GM23338 (cell line): ENCODE measurements around the gene MPST. TPM values are rescaled to one million over a fixed set of nuclear protein-coding genes. Genes with fewer than 3 reads are reported as not detected.

ENCODE experiments used
- ATAC-seq: fragments of 200-7000 bp; cut with Tn5 transposase; 3 replicates; pipeline ENCODE4 v1.9.1; 2020
- DNase-seq: peaks from one replicate; pipeline ENCODE4 v3.0.0-alpha.2; 2015; ENCODE audit warnings: low spot score
- H2AFZ ChIP-seq: fragments of 200-600 bp; sonication (generic); 2 replicates; pipeline ENCODE4 v1.8.0; 2016; ENCODE audit warnings: antibody characterized with exemption, mild to moderate bottlenecking, moderate library complexity
- H3F3A ChIP-seq: fragments of 200-600 bp; sonication (generic); replicated peaks from 2 replicates; pipeline ENCODE4 v1.8.0; 2017; ENCODE audit warnings: antibody characterized with exemption, mixed run types, low read depth
- H3K27ac ChIP-seq: fragments of 200-600 bp; sonication (generic); 2 replicates; pipeline ENCODE4 v1.6.1; 2016; ENCODE audit warnings: low read depth
- H3K27me3 ChIP-seq: fragments of 200-600 bp; sonication (generic); 2 replicates; pipeline ENCODE4 v1.8.0; 2016; ENCODE audit warnings: mild to moderate bottlenecking, mixed run types, moderate library complexity; ENCODE audit not compliant: insufficient read depth
- H3K36me3 ChIP-seq: fragments of 200-600 bp; sonication (generic); 2 replicates; pipeline ENCODE4 v1.8.0; 2016; ENCODE audit warnings: mild to moderate bottlenecking; ENCODE audit not compliant: insufficient read depth
- H3K4me1 ChIP-seq: fragments of 200-600 bp; sonication (generic); 2 replicates; pipeline ENCODE4 v1.8.0; 2016; ENCODE audit warnings: mild to moderate bottlenecking, moderate library complexity; ENCODE audit not compliant: insufficient read depth
- H3K4me2 ChIP-seq: fragments of 200-600 bp; sonication (generic); 2 replicates; pipeline ENCODE4 v1.7.1; 2017; ENCODE audit warnings: mixed run types
- H3K4me3 ChIP-seq: fragments of 200-600 bp; sonication (generic); 2 replicates; pipeline ENCODE4 v1.6.1; 2016; ENCODE audit warnings: mixed run types
- H3K79me2 ChIP-seq: fragments of 200-600 bp; sonication (generic); replicated peaks from 2 replicates; pipeline ENCODE4 v1.8.0; 2017; ENCODE audit warnings: mild to moderate bottlenecking; ENCODE audit not compliant: insufficient read depth
- H3K9me2 ChIP-seq: fragments of 200-600 bp; sonication (generic); 2 replicates; pipeline ENCODE4 v1.8.0; 2017; ENCODE audit not compliant: insufficient read depth
- H4K20me1 ChIP-seq: fragments of 200-600 bp; sonication (generic); replicated peaks from 2 replicates; pipeline ENCODE4 v1.8.0; 2017; ENCODE audit warnings: mild to moderate bottlenecking; ENCODE audit not compliant: insufficient read depth
- H3K27ac Mint-ChIP-seq: 2 replicates; pipeline ENCODE4 v1.8.0; 2020; ENCODE audit warnings: inconsistent platforms, mild to moderate bottlenecking, moderate library complexity, mixed read lengths
- H3K27me3 Mint-ChIP-seq: 3 replicates; pipeline ENCODE4 v1.8.0; 2022; ENCODE audit warnings: low read depth, mild to moderate bottlenecking, moderate library complexity, mixed read lengths, inconsistent platforms; ENCODE audit not compliant: insufficient read depth, poor library complexity
- H3K36me3 Mint-ChIP-seq: 3 replicates; pipeline ENCODE4 v1.8.0; 2021; ENCODE audit warnings: low read depth, mild to moderate bottlenecking, inconsistent platforms, moderate library complexity, mixed read lengths
- H3K4me1 Mint-ChIP-seq: 3 replicates; pipeline ENCODE4 v1.8.0; 2020; ENCODE audit warnings: mild to moderate bottlenecking, inconsistent platforms, mixed read lengths
- H3K4me3 Mint-ChIP-seq: 3 replicates; pipeline ENCODE4 v1.8.0; 2021; ENCODE audit warnings: moderate library complexity, mild to moderate bottlenecking, inconsistent platforms, mixed read lengths
- H3K9me3 Mint-ChIP-seq: 3 replicates; pipeline ENCODE4 v1.8.0; 2020; ENCODE audit warnings: moderate library complexity, mild to moderate bottlenecking, inconsistent platforms, mixed read lengths
- CREB1 ChIP-seq: fragments of 250-450 bp; sonication (Bioruptor Pico); IDR thresholded peaks from 2 replicates; pipeline ENCODE4 v1.5.0; 2020; ENCODE audit warnings: low read depth, mild to moderate bottlenecking, moderate library complexity
- CTCF ChIP-seq, 2 experiments: fragments of 200-600 bp in 1 of 2; sonication (generic) in 1 of 2; conservative IDR thresholded peaks; 2 replicates each; pipeline versions ENCODE4 v1.5.1 to v1.6.1; 2016 to 2017; ENCODE audit warnings: antibody characterized with exemption in 2 of 2, low read depth in 2 of 2, mild to moderate bottlenecking in 2 of 2, moderate library complexity in 1 of 2
- ETS1 ChIP-seq: IDR thresholded peaks from 2 replicates; pipeline ENCODE4 v1.6.1; 2016; ENCODE audit warnings: antibody characterized with exemption
- EZH2 ChIP-seq: fragments of 200-600 bp; sonication (generic); IDR thresholded peaks from one replicate; pipeline ENCODE4 v1.8.0; 2017; ENCODE audit warnings: antibody characterized with exemption, mild to moderate bottlenecking, low read depth; ENCODE audit not compliant: unreplicated experiment
- EZH2phosphoT487 ChIP-seq: fragments of 200-600 bp; sonication (generic); IDR thresholded peaks from one replicate; pipeline ENCODE4 v1.8.1; 2018; ENCODE audit warnings: antibody characterized with exemption; ENCODE audit not compliant: unreplicated experiment
- JUNB ChIP-seq: IDR thresholded peaks from one replicate; pipeline ENCODE4 v1.6.1; 2016; ENCODE audit warnings: antibody characterized with exemption; ENCODE audit not compliant: unreplicated experiment
- NANOG ChIP-seq: IDR thresholded peaks from 2 replicates; pipeline ENCODE4 v1.6.1; 2016; ENCODE audit warnings: antibody characterized with exemption, borderline replicate concordance
- STAT1 ChIP-seq: IDR thresholded peaks from one replicate; pipeline ENCODE4 v1.6.1; 2016; ENCODE audit warnings: antibody characterized with exemption; ENCODE audit not compliant: unreplicated experiment
- ZNF331 ChIP-seq: fragments of 250-450 bp; sonication (Bioruptor Pico); IDR thresholded peaks from 2 replicates; pipeline ENCODE4 v1.5.0; 2020; ENCODE audit warnings: low read depth, mild to moderate bottlenecking, moderate library complexity
- ZNF462 ChIP-seq: fragments of 250-450 bp; sonication (Bioruptor Pico); IDR thresholded peaks from 2 replicates; pipeline ENCODE4 v1.5.0; 2020; ENCODE audit warnings: mild to moderate bottlenecking, moderate library complexity
- polyA plus RNA-seq: library from polyadenylated mRNA; unstranded; fragments of >200 nt; fragmentation: Nextera tagmentation; extraction: Ambion mirVana; gene quantifications from 2 replicates; pipeline ENCODE4 v1.2.1, GENCODE V29; 2016
- total RNA-seq: library from RNA; depleted of rRNA; stranded (reverse); fragments of >200 nt; shearing (Covaris generic); gene quantifications from 2 replicates; pipeline ENCODE4 v1.2.3, GENCODE V29; 2014
- TF ChIP-seq, protein P1 (sequence below): IDR thresholded peaks from one replicate; pipeline ENCODE4 v1.6.1; 2018; ENCODE audit warnings: antibody characterized with exemption; ENCODE audit not compliant: unreplicated experiment

The MPST gene
- total and polyA plus RNA-seq, 2 experiments from 2014 or later = 86.2 to 158 TPM

DNA sequence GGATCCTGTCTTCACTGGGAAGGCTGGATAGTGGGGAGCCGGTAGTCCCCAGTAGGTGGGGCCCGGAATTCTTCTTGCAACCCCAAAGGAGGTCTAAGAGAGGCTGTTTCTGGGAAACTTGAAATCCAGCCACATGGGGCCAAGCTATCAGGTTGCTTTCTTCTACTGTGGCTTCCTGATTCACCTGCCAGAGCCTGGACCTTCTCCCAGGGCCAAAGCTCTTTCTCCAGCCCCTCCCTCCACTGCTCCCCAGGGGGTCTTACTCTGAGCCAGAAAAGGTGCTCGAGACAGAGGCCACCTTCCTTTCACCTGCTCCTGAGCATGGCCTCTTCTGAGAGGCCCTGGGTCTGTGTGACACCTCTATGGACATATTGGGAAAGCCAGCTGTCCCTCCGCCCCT, 9.4 kb upstream of the MPST start (continued):
- TF ChIP-seq ETS1 = no peak
- no peak for TF ChIP-seq STAT1

GRCh38 chr22:37010976-37011375, 8.6 kb upstream of the MPST start:
- Histone ChIP-seq H4K20me1 (no peaks in the 10 kb centered on the region; the same call in 1 of the 2 replicates), H3K4me2 (no peak overlapping the region), H3K36me3 (no peaks in the 10 kb centered on the region), H3K79me2 (no peaks in the 10 kb centered on the region), H3K4me3 (no peak overlapping the region), H3F3A (no peaks in the 10 kb centered on the region), H2AFZ (no peak overlapping the region), H3K27me3 (no peaks in the 10 kb centered on the region), H3K4me1 (0 out of 2 replicates have a peak, but pooled peaks cover 4% of the 10 kb centered on the region), H3K9me2 (no peaks in the 10 kb centered on the region), H3K27ac (no peak overlapping the region)
- Mint-ChIP-seq H3K4me3 (no peak overlapping the region), H3K36me3 (no peaks in the 10 kb centered on the region), H3K27ac (no peak overlapping the region), H3K27me3 (peaks cover 14% of the 10 kb centered on the region), H3K4me1 (peaks cover 5% of the 10 kb centered on the region; the same call in 2 of the 3 replicates), H3K9me3 (no peaks in the 10 kb centered on the region; the same call in 2 of the 3 replicates)
- ATAC-seq (no peak), DNase-seq (no peak)
- TF ChIP-seq ZNF462 (no peak), CTCF (conservative IDR thresholded peaks at IDR 0.05; ENCODE audit: low read depth in 2 of 2) (no peak), NANOG (no peak), STAT1 (no peak), ETS1 (no peak), JUNB (no peak), ZNF331 (CRISPR knock-in tag) (no peak), EZH2phosphoT487 (no peak), EZH2 (no peak), CREB1 (CRISPR knock-in tag) (no peak)
- TF ChIP-seq, protein P1, sequence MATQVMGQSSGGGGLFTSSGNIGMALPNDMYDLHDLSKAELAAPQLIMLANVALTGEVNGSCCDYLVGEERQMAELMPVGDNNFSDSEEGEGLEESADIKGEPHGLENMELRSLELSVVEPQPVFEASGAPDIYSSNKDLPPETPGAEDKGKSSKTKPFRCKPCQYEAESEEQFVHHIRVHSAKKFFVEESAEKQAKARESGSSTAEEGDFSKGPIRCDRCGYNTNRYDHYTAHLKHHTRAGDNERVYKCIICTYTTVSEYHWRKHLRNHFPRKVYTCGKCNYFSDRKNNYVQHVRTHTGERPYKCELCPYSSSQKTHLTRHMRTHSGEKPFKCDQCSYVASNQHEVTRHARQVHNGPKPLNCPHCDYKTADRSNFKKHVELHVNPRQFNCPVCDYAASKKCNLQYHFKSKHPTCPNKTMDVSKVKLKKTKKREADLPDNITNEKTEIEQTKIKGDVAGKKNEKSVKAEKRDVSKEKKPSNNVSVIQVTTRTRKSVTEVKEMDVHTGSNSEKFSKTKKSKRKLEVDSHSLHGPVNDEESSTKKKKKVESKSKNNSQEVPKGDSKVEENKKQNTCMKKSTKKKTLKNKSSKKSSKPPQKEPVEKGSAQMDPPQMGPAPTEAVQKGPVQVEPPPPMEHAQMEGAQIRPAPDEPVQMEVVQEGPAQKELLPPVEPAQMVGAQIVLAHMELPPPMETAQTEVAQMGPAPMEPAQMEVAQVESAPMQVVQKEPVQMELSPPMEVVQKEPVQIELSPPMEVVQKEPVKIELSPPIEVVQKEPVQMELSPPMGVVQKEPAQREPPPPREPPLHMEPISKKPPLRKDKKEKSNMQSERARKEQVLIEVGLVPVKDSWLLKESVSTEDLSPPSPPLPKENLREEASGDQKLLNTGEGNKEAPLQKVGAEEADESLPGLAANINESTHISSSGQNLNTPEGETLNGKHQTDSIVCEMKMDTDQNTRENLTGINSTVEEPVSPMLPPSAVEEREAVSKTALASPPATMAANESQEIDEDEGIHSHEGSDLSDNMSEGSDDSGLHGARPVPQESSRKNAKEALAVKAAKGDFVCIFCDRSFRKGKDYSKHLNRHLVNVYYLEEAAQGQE = no peak
